Epithelial cell of esophagus (primary cell): ENCODE data around the gene TUBB.

Experiments
- DNase-seq: peaks from one replicate; pipeline ENCODE4 v3.0.0; 2010; ENCODE audit warnings: low read depth
- H3K4me3 ChIP-seq: 2 replicates; pipeline ENCODE4 v1.5.1; 2011; ENCODE audit warnings: mild to moderate bottlenecking, low read length, control low read depth
- TF ChIP-seq, protein P1 (sequence below): IDR thresholded peaks from 2 replicates; pipeline ENCODE4 v1.5.1; 2011; ENCODE audit warnings: low read depth, mild to moderate bottlenecking, low read length, control low read depth, inconsistent platforms; ENCODE audit not compliant: insufficient read depth; ENCODE audit errors: missing control alignments

The TUBB gene

DNA sequence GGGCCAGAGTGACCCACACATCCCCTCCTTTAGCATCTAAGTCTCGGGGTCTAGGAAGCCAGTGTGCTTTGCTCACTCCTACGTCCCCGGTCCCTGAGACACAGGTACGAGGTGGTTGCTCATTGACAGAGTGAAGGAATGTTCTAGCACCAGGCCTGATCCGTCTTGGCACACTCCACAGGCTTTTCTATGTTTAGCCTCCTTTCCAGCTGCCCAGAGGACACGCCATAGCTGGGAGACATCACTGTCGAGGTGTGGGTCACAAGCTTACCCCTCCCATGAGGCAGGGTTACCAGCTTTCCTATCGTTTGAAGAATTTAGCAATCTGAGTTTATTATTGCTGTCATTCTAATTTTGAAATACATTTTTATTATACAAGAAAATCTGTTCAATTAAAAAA is 54.5 kb downstream of the TUBB start:
- no peak overlapping the region for H3K4me3 ChIP-seq
- TF ChIP-seq, protein P1, sequence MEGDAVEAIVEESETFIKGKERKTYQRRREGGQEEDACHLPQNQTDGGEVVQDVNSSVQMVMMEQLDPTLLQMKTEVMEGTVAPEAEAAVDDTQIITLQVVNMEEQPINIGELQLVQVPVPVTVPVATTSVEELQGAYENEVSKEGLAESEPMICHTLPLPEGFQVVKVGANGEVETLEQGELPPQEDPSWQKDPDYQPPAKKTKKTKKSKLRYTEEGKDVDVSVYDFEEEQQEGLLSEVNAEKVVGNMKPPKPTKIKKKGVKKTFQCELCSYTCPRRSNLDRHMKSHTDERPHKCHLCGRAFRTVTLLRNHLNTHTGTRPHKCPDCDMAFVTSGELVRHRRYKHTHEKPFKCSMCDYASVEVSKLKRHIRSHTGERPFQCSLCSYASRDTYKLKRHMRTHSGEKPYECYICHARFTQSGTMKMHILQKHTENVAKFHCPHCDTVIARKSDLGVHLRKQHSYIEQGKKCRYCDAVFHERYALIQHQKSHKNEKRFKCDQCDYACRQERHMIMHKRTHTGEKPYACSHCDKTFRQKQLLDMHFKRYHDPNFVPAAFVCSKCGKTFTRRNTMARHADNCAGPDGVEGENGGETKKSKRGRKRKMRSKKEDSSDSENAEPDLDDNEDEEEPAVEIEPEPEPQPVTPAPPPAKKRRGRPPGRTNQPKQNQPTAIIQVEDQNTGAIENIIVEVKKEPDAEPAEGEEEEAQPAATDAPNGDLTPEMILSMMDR, result no peak
- DNase-seq, result no peak
